Stomach (tissue), 4 donors: ENCODE data around the gene ADAMTS13.

Source experiments
- CTCF ChIP-seq, 7 experiments: fragments of 450-650 bp in 4 of 7; fragments of 200-600 bp in 3 of 7; sonication (generic) in 3 of 7; IDR thresholded peaks; one replicate each; pipeline ENCODE4 v1.5.1; 2016 to 2019; ENCODE audit warnings: antibody characterized with exemption in 7 of 7, control low read depth in 2 of 7, mild to moderate bottlenecking in 1 of 7
- EP300 ChIP-seq: sonication (generic); formaldehyde crosslinking; IDR thresholded peaks from one replicate; pipeline ENCODE4 v1.6.1; 2017; ENCODE audit warnings: antibody characterized with exemption

- TF ChIP-seq CTCF (IDR thresholded peaks at IDR 0.05) (no peak), EP300 (no peak)
Observed at GRCh38 chr9:133375116-133375723, 46.9 kb upstream of the ADAMTS13 start.
